NCI-H187 treated with DMSO at 0.1 percent for 48 hours (cell line): ENCODE measurements around the gene NDUFC1.

ENCODE experiments used
- DNase-seq: peaks from one replicate; lab custom pipeline; 2025; lab: John Stamatoyannopoulos, UW

NDUFC1 gene

DNA sequence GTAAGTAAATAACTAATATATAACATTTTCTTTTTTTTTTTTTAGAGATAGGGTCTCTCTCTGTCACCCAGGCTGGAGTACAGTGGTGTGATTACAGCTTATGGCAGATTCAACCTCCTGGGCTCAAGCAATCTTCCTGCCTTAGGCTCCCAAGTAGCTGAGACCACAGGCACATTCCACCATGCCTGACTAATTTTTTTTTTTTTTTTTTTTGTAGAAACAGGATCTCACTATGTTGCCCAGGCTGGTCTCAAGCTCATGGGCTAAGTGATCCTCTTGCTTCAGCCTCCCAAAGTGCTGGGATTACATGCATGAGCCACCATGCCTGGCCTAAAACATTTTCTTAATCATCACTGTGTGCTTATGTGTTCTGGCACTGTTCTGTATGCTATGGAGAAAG, 55.0 kb downstream of the NDUFC1 start:
- no peak for DNase-seq

DNA sequence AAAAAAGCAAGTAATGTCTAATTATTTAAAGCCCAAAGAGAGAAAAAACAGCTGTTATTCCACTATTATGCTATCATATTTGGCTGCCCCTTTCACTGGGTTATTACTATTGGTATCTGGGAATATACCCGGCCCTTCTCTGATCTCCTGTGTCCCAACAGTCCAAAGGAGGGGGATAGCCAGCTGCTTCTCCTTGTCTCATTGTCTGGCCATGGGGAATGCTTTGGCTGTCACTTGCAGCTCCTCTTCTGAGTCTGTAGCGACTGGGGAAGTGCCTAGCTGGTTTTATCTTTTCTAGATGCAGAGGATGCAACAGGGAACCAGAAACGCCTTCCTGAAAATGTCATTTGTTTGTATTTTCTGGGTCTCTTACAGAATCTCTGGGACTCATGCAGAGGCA, 56.1 kb downstream of the NDUFC1 start:
- DNase-seq: no peak

DNA sequence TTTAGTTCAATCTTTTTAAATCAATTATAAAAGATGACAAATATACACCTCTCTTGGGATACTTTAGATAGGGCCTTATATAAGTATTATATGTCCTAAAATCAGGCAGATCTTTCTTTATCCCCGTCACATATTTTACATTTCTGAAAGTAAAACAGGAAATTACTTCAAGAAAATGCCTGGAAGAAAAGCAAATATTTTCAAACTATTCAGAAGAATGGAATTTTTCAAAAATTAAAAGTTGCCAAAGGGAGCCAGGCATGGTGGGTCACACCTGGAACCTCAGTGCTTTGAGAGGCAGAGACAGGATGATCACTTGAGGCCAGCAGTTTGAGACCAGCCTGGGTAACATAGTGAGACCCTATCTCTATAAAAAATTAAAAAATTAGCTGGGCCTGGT, 56.7 kb downstream of the NDUFC1 start:
- DNase-seq: no peak

DNA sequence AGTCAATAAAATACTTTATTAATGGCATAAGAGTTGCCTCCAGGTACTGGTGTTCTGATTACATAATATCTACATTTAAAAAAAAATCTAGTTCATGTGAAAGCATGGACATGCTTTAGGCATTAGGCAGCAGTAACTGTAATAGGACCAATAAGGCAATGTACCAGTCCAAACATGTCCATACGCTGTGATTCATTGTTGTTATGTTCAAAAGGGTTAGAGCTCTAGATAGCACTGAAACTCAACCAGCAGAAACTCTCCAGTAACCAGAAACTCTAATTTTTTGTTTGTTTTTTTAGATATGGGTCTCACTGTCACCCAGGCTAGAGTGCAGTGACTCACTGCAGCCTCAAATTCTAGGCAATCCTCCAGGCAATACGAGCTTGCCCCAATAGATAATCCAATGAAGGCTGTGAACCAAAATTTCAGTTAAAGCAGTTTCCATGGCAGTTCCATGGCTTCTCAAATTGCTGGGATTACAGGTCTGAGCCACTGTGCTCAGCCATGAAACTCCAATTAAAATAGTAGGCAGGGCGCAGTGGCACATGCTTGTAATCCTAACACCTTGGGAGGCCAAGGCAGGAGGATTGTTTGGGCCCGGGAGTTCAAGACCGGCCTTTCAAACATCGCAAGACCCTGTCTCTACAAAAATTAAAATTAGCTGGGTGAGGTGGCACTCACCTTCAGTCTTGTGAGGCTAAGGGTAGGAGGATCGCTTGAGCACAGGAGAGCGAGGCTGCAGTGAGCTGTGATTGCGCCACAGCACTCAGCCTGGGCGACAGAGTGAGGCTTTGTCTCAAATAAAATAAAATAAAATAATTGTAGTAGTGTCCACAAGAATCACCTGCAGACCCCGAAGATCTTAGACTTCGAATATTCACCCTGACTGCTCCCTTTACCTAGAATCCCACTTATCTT, 58.6 kb downstream of the NDUFC1 start:
- no peak for DNase-seq

DNA sequence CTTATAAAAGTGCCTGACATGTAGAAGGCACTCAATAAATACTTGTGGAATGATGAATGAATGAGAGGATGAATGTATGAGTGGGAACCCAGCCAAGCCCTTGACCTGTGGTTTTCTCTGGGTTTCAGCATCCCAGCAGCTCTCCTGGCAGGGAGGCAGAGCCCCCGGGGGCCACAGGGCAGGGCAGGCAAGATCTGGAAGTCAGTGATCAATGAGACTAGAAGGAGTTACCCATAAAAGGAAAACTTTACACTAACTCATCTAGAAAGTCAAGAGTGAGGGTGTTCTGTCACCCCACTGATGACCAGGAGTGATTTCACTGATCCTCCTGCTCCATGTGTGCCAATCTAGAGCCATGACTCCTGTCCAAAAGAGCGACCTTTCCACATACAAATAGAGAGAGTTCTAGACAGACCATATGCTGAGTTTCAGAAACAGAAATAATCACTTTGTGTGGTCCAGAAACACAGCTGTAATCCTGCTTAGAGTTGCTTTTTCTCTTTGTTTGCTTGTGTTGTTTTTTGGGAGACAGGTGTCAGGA, 59.7 kb downstream of the NDUFC1 start:
- DNase-seq: no peak

DNA sequence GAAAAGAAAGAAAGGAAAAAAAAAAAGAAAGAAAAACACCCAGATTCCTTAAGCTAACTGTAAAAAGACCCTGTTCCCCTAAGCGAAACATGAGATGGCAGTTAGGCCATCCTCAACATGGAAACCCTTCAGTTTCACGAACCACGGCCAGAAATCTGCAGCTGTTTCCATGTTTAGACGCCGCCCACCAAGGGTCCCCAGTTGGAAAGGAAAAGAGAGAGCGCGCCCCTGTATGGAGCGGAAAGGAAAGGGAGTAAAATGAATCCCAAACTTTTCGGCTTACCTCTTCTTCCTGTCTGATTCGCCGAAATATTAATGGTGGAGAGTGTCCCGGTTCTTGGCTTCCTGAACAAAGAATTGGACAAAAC, 60.5 kb downstream of the NDUFC1 start:
- DNase-seq: no peak

DNA sequence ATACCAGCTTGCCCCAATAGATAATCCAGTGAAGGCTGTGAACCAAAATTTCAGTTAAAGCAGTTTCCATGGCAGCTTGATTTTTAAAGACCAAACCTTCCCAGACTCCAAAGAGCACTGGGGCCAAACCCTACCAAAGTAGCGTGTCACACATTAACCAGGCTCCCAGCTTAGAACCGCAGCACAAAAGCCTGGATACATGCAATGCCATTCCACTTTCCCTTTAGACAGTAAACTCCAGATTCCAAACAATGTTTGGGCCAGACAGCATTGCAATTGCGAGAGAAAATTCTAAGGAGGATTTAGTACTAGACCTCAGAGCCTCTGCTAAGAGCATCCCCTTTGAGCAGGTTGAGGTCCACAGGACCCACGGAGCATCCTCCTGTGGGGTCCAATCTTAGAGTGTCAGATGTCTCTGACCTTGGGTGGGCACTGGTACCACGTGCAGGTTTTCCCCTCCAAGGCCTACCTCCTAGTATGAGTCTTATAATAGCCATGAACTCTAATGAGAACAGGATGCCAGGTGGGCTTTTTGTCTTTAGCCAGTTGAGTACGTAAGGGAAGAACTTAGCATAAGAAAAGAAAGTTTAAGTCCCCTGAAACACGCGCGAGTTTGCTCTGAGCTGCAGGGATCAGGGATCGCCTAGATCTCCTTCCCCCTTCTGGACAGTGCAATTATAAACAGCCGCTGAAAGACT, 61.0 kb downstream of the NDUFC1 start:
- DNase-seq: no peak
